Common myeloid progenitor, CD34-positive (primary cell): ENCODE measurements around the gene COL4A2.

Experiments used
- CTCF ChIA-PET: fragments of 350-600 bp; sonication (Branson Sonifier 250); formaldehyde crosslinking; loops from one replicate; lab custom pipeline; 2021; ENCODE audit warnings: antibody characterized with exemption; lab: Charles Lee
- POLR2A ChIA-PET: fragments of 350-600 bp; sonication (Branson Sonifier 250); formaldehyde crosslinking; loops from one replicate; lab custom pipeline; 2021; ENCODE audit warnings: antibody characterized with exemption; lab: Charles Lee
- DNase-seq, 3 donors: peaks; one replicate each; pipeline versions ENCODE4 v3.0.0 to v3.0.0-alpha.2; 2013
- H3K27ac ChIP-seq, 2 experiments: 1 replicate in 1 of 2; 2 replicates in 1 of 2; pipeline ENCODE4 v1.7.0; 2013; ENCODE audit warnings: inconsistent platforms in 2 of 2, low read length in 2 of 2, mild to moderate bottlenecking in 2 of 2, low read depth in 1 of 2, moderate library complexity in 1 of 2; ENCODE audit not compliant: severe bottlenecking in 2 of 2, insufficient read depth in 1 of 2, poor library complexity in 1 of 2
- H3K27me3 ChIP-seq, 5 experiments: replicated peaks in 2 of 5; 1 replicate in 3 of 5; 2 replicates in 2 of 5; pipeline versions ENCODE4 v1.6.1 to v1.7.0; 2013; ENCODE audit warnings: low read length in 4 of 5, mild to moderate bottlenecking in 2 of 5, moderate library complexity in 2 of 5, inconsistent platforms in 1 of 5; ENCODE audit not compliant: insufficient read depth in 5 of 5, control insufficient read depth in 4 of 5
- H3K36me3 ChIP-seq, 4 experiments: 1 replicate in 2 of 4; 2 replicates in 2 of 4; pipeline versions ENCODE4 v1.6.1 to v1.7.0; 2013; ENCODE audit warnings: low read length in 3 of 4, control low read depth in 1 of 4, mild to moderate bottlenecking in 1 of 4; ENCODE audit not compliant: control insufficient read depth in 4 of 4, insufficient read depth in 4 of 4
- H3K4me1 ChIP-seq, 4 experiments: 1 replicate in 3 of 4; 2 replicates in 1 of 4; pipeline versions ENCODE4 v1.6.1 to v1.7.1; 2013; ENCODE audit warnings: low read length in 3 of 4, mild to moderate bottlenecking in 3 of 4, control low read depth in 1 of 4, inconsistent platforms in 1 of 4, moderate library complexity in 1 of 4; ENCODE audit not compliant: control insufficient read depth in 4 of 4, insufficient read depth in 4 of 4; ENCODE audit errors: control extremely low read depth in 1 of 4
- H3K4me3 ChIP-seq, 7 experiments: 1 replicate in 4 of 7; 2 replicates in 3 of 7; pipeline versions ENCODE4 v1.5.1 to v1.7.0; 2013; ENCODE audit warnings: mild to moderate bottlenecking in 7 of 7, low read length in 6 of 7, moderate library complexity in 6 of 7, inconsistent platforms in 2 of 7, low read depth in 2 of 7, control low read depth in 1 of 7; ENCODE audit not compliant: insufficient read depth in 4 of 7, control insufficient read depth in 1 of 7; ENCODE audit errors: extremely low read depth in 1 of 7
- H3K9me3 ChIP-seq, 5 experiments: 1 replicate in 4 of 5; 2 replicates in 1 of 5; pipeline versions ENCODE4 v1.6.1 to v1.7.1; 2013; ENCODE audit warnings: low read length in 4 of 5, mild to moderate bottlenecking in 2 of 5, inconsistent platforms in 1 of 5, low read depth in 1 of 5, moderate library complexity in 1 of 5; ENCODE audit not compliant: control insufficient read depth in 4 of 5, insufficient read depth in 2 of 5; ENCODE audit errors: control extremely low read depth in 1 of 5
- WGBS: methylation state at CpG from one replicate; pipeline ENCODE4 v1.1.5; 2013; ENCODE audit not compliant: insufficient coverage; 5-methylcytosine and 5-hydroxymethylcytosine counted together

Gene COL4A2

DNA sequence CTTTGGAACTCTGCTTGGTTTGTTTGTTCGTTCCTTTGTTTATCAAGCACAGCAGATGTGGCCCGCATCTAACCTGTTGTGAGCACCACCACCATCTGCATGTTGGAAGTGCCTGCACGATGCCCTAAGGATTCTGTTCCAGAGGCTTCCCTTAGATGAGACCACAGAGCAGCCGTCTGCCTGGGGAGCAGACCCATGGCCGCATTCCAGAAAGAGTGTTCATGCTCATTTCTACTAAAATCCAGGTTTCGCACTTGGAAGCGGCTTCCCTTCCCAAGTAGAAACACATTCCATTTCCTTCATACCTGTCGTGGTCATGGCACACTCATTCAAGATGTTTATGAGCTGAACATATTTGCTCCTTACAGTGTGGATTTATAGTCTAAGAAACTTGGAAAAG, 27.2 kb downstream of the COL4A2 start:
- CTCF ChIA-PET, result no interaction called here
- Histone ChIP-seq H3K4me1 (no peaks in the 10 kb centered on the region), H3K4me3 (no peak overlapping the region), H3K36me3 (no peaks in the 10 kb centered on the region), H3K27ac (no peak overlapping the region), H3K27me3 (peaks cover 0 to 62% (median 15%) of the 10 kb centered on the region in 5 experiments), H3K9me3 (peaks cover 0 to 2% (median 0%) of the 10 kb centered on the region in 5 experiments)
- no peak for DNase-seq
- WGBS, result 98% methylated on average over 8 of the region's 8 CpGs
- POLR2A ChIA-PET, result no interaction called here

DNA sequence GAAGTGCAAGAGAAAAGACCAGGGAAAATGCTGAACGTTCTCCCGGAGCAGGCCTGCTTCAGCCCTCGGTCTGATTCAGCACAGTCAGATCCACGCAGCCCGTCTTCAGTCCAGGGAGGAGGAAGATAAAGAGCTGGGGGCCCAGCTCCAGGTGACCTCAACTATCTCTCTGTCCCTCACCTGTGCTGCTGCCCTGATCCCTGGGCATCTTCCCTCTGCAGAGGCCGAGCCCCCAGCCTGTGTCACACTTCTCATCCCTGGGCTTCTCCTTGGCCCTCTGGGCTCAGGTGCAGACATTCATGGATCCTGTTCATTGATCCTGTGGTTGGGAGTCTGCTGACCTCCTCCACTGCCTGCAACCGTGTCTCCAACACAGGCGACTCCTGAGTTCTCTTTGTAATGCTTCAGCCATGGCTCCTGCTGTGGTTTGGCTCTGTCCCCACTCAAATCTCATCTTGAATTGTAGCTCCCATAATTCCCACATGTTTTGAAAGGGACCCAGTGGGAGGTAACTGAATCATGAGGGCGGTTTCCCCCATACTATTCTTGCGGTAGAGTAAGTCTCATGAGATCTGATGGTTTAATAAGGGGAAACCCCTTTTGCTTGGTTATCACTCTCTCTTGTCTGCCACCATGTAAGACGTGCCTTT, 27.9 kb downstream of the COL4A2 start:
- H3K27me3 ChIP-seq, result peaks cover 0 to 66% (median 19%) of the 10 kb centered on the region in 5 experiments
- POLR2A ChIA-PET, result no interaction called here
- CTCF ChIA-PET, result no interaction called here
- no peak overlapping the region for H3K4me3 ChIP-seq
- H3K36me3 ChIP-seq, result no peaks in the 10 kb centered on the region
- no peak for DNase-seq
- no peaks in the 10 kb centered on the region for H3K4me1 ChIP-seq
- 83% methylated on average over 11 of the region's 11 CpGs for WGBS
- peaks cover 0 to 2% (median 0%) of the 10 kb centered on the region in 5 experiments for H3K9me3 ChIP-seq
- H3K27ac ChIP-seq, result no peak overlapping the region

DNA sequence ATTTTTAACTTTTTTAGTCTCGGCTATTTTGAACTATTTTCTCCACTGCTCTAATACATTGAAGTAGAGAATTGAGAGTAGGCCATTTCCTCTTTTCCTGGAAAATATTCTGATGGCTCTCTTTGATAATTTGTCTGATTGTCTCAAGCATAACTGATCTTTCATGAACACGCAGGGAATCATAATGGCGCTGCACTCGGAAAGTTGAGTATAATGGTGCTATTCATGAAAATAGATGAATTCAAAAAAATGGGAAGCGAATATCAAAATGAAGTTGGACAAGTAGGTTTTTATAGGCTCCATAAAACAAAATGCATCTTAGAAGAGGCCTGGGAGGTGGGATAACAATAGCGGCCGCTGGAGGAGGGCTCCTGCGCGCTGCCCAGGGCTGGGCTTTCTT, 29.0 kb downstream of the COL4A2 start:
- Histone ChIP-seq H3K9me3 (peaks cover 0 to 2% (median 0%) of the 10 kb centered on the region in 5 experiments), H3K4me3 (no peak overlapping the region), H3K27me3 (peaks cover 0 to 74% (median 22%) of the 10 kb centered on the region in 5 experiments), H3K4me1 (peaks cover 0 to 10% (median 7%) of the 10 kb centered on the region in 4 experiments), H3K36me3 (no peaks in the 10 kb centered on the region), H3K27ac (no peak overlapping the region)
- ChIA-PET CTCF (no interaction called here), POLR2A (no interaction called here)
- WGBS, result 96% methylated on average over 5 of the region's 9 CpGs
- no peak for DNase-seq

DNA sequence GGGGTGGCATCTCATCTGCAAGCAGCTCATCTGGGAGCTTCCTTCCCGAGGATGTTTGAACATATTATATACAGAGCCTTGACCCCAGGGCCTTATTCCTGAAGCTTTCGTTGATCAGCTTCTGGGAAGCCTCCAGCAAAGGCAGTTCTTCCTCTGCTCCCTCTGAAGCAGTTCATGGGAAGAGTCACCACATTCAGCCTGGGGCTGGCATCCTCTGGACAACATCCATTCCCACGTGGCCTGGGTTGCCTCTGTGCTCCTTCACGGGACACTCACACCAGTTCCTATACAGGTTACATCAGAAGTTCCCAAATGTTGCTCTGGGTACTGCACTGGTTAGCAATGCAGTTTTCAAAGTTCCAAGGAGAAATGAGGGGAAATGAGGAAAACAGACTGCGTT, 29.6 kb downstream of the COL4A2 start:
- peaks cover 0 to 14% (median 9%) of the 10 kb centered on the region in 4 experiments for H3K4me1 ChIP-seq
- no peaks in the 10 kb centered on the region for H3K36me3 ChIP-seq
- WGBS, result 85% methylated on average over 4 of the region's 5 CpGs
- ChIA-PET CTCF (no interaction called here), POLR2A (no interaction called here)
- H3K9me3 ChIP-seq, result no peaks in the 10 kb centered on the region
- no peak for DNase-seq
- H3K27me3 ChIP-seq, result peaks cover 0 to 74% (median 27%) of the 10 kb centered on the region in 5 experiments
- no peak overlapping the region for H3K4me3 ChIP-seq
- H3K27ac ChIP-seq, result no peak overlapping the region

DNA sequence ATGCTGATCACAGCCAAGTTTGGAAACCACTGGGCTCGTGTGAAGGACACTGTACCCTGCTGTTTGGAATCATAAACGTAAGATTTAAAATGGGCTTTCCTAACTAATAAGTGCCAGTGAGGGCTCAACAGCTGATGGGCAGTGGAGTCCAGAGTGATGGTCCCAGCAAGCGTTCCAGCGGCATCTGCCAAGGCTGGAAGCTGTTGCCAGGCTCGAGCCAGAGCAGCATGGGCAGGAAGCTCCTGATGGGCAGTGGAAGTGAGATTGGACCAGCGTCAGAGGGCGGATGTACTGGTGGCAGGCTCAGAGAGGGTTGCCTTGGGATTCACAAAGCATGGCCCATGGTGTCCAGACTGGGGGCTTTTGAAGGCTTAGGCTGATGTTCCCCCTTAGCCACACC, 30.2 kb downstream of the COL4A2 start:
- H3K27ac ChIP-seq, result no peak overlapping the region
- POLR2A ChIA-PET, result no interaction called here
- DNase-seq, result no peak

DNA sequence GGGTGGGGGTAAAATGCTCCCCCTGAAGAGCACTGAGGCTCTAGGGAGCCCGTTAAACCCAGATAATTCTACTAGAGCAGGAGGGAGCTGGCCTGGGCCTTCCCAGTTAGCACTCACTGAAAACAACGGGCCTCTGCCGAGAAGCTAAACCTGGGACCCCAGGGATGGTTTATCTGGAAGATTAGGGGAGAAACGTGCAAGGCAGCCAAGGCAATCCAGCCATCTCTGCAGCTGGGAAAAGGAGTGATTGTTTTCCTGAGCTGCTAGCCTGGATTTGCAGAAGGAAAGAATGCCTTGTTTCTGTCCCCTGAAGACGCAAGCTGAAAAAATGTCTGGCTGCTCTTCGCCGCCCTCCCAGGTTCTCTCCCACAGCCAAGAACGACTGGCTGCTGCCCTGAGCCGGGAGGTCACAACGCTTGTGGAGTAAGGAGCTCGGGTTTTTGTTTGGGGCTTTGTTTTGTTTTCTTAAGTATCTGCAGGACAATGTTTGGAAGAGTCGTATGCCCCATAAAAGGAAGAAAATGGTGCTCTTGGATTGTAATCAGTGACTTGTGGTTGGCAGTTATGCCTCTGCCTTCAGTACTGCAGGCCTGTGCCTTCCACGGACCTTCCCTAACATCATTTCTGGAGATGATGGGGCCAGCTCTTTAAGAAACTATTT, 31.5 kb downstream of the COL4A2 start:
- Histone ChIP-seq H3K4me3 (no peak overlapping the region), H3K9me3 (no peaks in the 10 kb centered on the region), H3K27ac (no peak overlapping the region), H3K27me3 (peaks cover 0 to 84% (median 39%) of the 10 kb centered on the region in 5 experiments), H3K4me1 (peaks cover 0 to 14% (median 9%) of the 10 kb centered on the region in 4 experiments), H3K36me3 (no peaks in the 10 kb centered on the region)
- POLR2A ChIA-PET, result no interaction called here
- no peak for DNase-seq
- CTCF ChIA-PET, result interaction anchor here (0.6 kb wide), 1 partner anchor 93 kb away, joined by 3 read pairs; no protein-coding TSS in a partner anchor
- 69% methylated on average over 10 of the region's 13 CpGs for WGBS

More for the DNA sequence above, 30.2 kb downstream of the COL4A2 start:
- CTCF ChIA-PET, result no interaction called here
- Histone ChIP-seq H3K4me3 (no peak overlapping the region), H3K4me1 (peaks cover 0 to 14% (median 9%) of the 10 kb centered on the region in 4 experiments), H3K36me3 (no peaks in the 10 kb centered on the region), H3K9me3 (no peaks in the 10 kb centered on the region), H3K27me3 (peaks cover 0 to 78% (median 28%) of the 10 kb centered on the region in 5 experiments)
- WGBS, result 79% methylated on average over 7 of the region's 7 CpGs

DNA sequence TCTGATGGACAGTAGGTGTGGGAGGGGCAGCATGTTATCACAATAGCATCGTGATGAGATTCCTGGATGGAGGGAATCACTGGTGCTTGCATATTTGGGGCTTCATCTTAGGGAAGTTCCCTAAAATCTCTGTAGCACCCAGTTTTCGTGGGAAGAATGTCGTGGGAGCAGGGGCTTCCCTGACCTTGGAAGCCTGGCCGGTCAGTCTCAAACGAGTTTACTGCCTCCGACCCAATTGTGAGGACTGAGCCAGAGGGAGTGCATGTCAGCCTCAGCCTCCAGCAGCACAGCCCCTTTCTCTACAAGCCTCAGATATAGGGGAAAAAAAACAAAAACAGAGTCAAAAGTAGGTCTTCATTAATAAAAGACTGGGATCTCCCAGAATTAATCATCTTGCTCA, 32.2 kb downstream of the COL4A2 start:
- POLR2A ChIA-PET, result no interaction called here
- Histone ChIP-seq H3K9me3 (no peaks in the 10 kb centered on the region), H3K4me1 (peaks cover 0 to 14% (median 9%) of the 10 kb centered on the region in 4 experiments), H3K27me3 (peaks cover 3 to 85% (median 36%) of the 10 kb centered on the region in 5 experiments), H3K4me3 (no peak overlapping the region), H3K36me3 (no peaks in the 10 kb centered on the region), H3K27ac (no peak overlapping the region)
- no peak for DNase-seq
- WGBS, result 86% methylated on average over 6 of the region's 6 CpGs
- CTCF ChIA-PET, result no interaction called here
